ENCODE data around the gene SPTLC2. TPM values are rescaled to one million over a fixed set of nuclear protein-coding genes. Genes with fewer than 3 reads are reported as not detected.

The SPTLC2 gene
- total RNA-seq, 1 experiment from 2014 or later: 45.9 TPM

GRCh38 chr14:77485901-77486678, 130.3 kb downstream of the SPTLC2 start:
- H3K4me3 Mint-ChIP-seq (ENCODE audit: low read depth, unreplicated experiment): no peak overlapping the region
- no peaks in the 10 kb centered on the region for H3K9me3 Mint-ChIP-seq (ENCODE audit: low read depth, unreplicated experiment)
- peaks cover 13% of the 10 kb centered on the region for H3K27me3 Mint-ChIP-seq (ENCODE audit: unreplicated experiment)
- BruUV-seq (replicated peaks): no TSS peak
- H3K27ac Mint-ChIP-seq (ENCODE audit: unreplicated experiment): no peak overlapping the region
- CTCF ChIA-PET: no interaction called here
- DNase-seq: no peak
- no peaks in the 10 kb centered on the region for H3K4me1 Mint-ChIP-seq (ENCODE audit: low read depth, unreplicated experiment)
- intact Hi-C loops (cut with micrococcal nuclease; ENCODE audit: unreplicated experiment): no loop called here
- TF ChIP-seq CTCF (IDR thresholded peaks at IDR 0.05; ENCODE audit: unreplicated experiment): no peak
- no peaks in the 10 kb centered on the region for H3K36me3 Mint-ChIP-seq (ENCODE audit: insufficient read depth, unreplicated experiment)

- intact Hi-C loops (cut with micrococcal nuclease; ENCODE audit: unreplicated experiment): no loop called here
- Mint-ChIP-seq H3K36me3 (ENCODE audit: insufficient read depth, unreplicated experiment) (no peaks in the 10 kb centered on the region), H3K27ac (ENCODE audit: unreplicated experiment) (no peak overlapping the region), H3K4me3 (ENCODE audit: low read depth, unreplicated experiment) (no peak overlapping the region), H3K4me1 (ENCODE audit: low read depth, unreplicated experiment) (no peaks in the 10 kb centered on the region), H3K27me3 (ENCODE audit: unreplicated experiment) (peaks cover 13% of the 10 kb centered on the region), H3K9me3 (ENCODE audit: low read depth, unreplicated experiment) (no peaks in the 10 kb centered on the region)
- no peak for DNase-seq
- BruUV-seq (replicated peaks): no TSS peak
- CTCF ChIA-PET: no interaction called here
- TF ChIP-seq CTCF (IDR thresholded peaks at IDR 0.05; ENCODE audit: unreplicated experiment): no peak
Measured at GRCh38 chr14:77485256-77485655, 131.2 kb downstream of the SPTLC2 start.

- Mint-ChIP-seq H3K4me1 (ENCODE audit: low read depth, unreplicated experiment) (no peaks in the 10 kb centered on the region), H3K27ac (ENCODE audit: unreplicated experiment) (no peak overlapping the region), H3K36me3 (ENCODE audit: insufficient read depth, unreplicated experiment) (no peaks in the 10 kb centered on the region), H3K4me3 (ENCODE audit: low read depth, unreplicated experiment) (no peak overlapping the region), H3K27me3 (ENCODE audit: unreplicated experiment) (peaks cover 10% of the 10 kb centered on the region), H3K9me3 (ENCODE audit: low read depth, unreplicated experiment) (no peaks in the 10 kb centered on the region)
- intact Hi-C loops (cut with micrococcal nuclease; ENCODE audit: unreplicated experiment): no loop called here
- no TSS peak for BruUV-seq (replicated peaks)
- CTCF ChIA-PET: no interaction called here
- TF ChIP-seq CTCF (IDR thresholded peaks at IDR 0.05; ENCODE audit: unreplicated experiment): no peak
- no peak for DNase-seq
Measured at GRCh38 chr14:77482422-77482821, 134.0 kb downstream of the SPTLC2 start.

GRCh38 chr14:77478796-77479195, 137.6 kb downstream of the SPTLC2 start:
- CTCF ChIA-PET: no interaction called here

More at GRCh38 chr14:77478796-77479195, 137.6 kb downstream of the SPTLC2 start:
- no peaks in the 10 kb centered on the region for H3K9me3 Mint-ChIP-seq (ENCODE audit: low read depth, unreplicated experiment)
- H3K4me1 Mint-ChIP-seq (ENCODE audit: low read depth, unreplicated experiment): no peaks in the 10 kb centered on the region
- TF ChIP-seq CTCF (IDR thresholded peaks at IDR 0.05; ENCODE audit: unreplicated experiment): no peak
- intact Hi-C loops (cut with micrococcal nuclease; ENCODE audit: unreplicated experiment): no loop called here
- peaks cover 39% of the 10 kb centered on the region for H3K27me3 Mint-ChIP-seq (ENCODE audit: unreplicated experiment)
- no peaks in the 10 kb centered on the region for H3K36me3 Mint-ChIP-seq (ENCODE audit: insufficient read depth, unreplicated experiment)
- no peak overlapping the region for H3K4me3 Mint-ChIP-seq (ENCODE audit: low read depth, unreplicated experiment)
- BruUV-seq (replicated peaks): no TSS peak
- no peak overlapping the region for H3K27ac Mint-ChIP-seq (ENCODE audit: unreplicated experiment)
- no peak for DNase-seq
